ENCODE data around the gene NCLN.
A peak's percentile ranks its signal among the peaks of the same experiment; 100 is the strongest.
"Not testable (repeated sequence)": the region's sequence is repeated elsewhere in the genome, so short reads cannot be mapped to it uniquely, and the experiment has no call there.

NCLN gene

DNA sequence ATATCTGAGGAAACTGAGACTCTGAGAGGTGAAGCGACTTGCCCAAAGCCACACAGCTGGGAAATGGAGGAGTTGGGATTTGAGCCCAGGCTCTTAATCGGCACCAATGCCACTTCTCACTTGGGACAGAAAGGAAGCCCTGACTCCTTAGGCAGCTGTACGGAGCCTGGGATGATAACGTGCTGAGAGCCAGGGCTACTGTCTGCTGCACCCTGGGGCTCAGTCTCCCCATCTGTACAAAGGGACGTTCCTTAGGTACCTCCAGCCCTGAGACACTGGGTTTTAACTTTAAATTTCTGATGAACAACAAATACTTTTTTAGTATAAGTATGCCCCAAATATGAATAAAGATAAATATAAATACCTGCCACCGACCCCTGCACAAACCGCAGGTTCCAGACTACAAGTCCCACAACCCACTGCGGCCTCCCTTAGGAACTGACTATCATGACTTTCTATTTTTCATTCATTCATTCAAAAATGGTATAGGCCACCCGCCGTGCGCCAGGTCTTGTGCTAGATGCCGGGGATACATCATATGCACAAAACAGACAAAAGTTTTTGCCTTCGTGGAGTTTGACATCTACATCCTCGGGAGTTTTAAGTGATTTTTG is 776 bp upstream of the NCLN start:
- peak; percentile 68 for DNase-seq

DNA sequence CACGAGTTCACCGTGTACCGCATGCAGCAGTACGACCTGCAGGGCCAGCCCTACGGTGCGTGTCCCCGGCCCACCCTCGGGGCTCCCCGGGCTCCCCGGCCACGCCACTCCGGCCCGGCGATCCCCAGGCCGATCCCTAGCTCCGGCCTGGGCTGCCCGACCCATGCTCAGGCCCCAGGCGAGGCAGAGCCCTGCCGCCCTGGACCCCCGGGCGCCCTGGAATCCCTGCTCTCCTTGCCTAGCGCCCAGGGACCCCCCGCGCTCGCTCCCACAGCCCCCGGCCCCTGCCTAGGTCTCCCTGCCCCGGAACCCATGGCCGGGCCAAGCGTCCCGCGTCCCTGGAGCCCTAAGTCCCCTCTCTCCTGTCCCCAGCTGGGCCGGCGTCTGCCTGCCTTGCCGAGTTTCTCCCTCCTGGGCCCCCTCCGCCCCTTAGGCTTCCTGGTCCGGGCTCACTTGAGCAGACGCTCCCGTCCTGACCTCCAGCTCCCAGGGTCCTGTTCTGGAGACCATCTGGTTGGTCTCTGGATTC is 494 bp downstream of the NCLN start:
- DNase-seq: no peak

DNA sequence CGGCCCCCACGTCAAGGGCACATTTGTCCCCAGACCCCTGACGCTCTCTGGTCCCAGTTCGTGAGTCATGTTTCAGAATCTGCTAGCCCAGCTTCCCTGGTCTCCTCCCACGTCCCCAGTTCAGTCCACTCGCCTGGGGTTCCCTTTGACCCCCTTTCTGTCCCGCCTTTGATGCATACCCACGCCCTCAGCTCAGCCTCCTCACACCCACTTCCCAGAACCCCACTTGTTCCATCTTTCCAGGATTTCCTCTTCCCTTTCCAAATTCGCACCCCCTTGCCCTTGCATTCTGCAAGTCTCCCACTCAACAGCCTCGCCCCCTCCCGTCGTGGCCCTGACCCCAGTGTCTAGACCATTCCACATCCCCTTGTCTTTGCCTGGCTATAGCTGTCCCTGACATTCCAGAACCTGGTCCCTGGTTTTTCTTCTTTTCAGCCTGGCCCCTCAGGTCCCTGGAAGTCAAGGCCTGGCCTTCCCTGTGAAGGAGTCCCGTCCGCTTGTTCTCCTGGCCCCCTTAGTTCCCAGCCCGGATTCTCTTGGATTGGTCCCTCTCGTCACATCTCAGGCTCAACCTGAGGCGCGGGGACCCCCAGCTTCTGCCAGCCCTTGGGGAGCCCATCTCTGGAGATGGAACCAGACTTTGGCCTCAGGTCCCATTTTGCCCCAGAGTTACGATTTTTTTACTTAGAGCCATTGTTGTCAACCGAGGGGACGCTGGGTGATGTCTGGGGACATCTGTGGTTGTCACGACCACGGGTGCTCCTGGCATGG is 1.3 kb downstream of the NCLN start:
- no peak for DNase-seq

- DNase-seq: no peak
These were observed 2.2 kb downstream of the NCLN start for GRCh38 chr19:3187662-3188511.

GRCh38 chr19:3188627-3189596 is 3.2 kb downstream of the NCLN start:
- no peak for DNase-seq

DNA sequence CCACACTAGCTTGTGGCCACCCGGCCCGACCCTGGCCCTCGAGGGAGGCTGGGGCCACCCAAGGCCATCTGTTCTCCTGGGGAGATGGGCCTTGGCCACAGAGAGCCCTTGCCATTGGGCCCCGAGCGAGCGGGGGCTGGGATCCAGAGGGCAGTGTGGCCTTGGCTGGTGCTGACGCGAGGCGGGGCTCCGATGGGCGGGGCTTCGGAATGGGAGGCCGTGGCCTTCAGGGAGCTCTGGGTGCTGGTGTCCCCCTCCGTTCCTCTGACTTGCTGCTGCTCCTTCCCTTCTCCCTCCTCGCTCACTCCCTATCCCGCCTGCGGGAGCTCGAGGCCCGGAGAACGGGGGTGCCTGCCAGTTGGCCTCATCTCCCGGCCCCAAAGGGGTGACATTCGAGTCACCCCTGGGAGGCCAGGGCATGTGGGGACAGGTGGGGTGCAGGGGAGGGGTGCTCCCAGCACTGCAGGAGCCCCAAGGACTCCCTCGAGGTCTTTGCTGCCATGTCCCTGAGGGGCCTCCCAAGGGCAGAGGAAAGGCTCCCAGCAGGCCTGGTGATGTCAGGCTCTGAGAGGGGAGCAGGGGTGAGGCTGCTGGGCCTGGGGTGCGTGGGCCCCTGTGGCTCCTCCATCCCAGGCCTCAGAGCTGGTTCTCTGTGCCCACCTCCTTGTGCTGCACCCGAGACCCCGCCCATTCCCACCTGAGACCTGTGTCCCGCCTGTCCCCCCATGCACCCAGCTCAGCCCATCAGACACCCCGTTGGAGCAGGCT is 4.2 kb downstream of the NCLN start:
- DNase-seq: no peak

- DNase-seq: no peak
These were observed 4.7 kb downstream of the NCLN start for GRCh38 chr19:3190470-3190770.

DNA sequence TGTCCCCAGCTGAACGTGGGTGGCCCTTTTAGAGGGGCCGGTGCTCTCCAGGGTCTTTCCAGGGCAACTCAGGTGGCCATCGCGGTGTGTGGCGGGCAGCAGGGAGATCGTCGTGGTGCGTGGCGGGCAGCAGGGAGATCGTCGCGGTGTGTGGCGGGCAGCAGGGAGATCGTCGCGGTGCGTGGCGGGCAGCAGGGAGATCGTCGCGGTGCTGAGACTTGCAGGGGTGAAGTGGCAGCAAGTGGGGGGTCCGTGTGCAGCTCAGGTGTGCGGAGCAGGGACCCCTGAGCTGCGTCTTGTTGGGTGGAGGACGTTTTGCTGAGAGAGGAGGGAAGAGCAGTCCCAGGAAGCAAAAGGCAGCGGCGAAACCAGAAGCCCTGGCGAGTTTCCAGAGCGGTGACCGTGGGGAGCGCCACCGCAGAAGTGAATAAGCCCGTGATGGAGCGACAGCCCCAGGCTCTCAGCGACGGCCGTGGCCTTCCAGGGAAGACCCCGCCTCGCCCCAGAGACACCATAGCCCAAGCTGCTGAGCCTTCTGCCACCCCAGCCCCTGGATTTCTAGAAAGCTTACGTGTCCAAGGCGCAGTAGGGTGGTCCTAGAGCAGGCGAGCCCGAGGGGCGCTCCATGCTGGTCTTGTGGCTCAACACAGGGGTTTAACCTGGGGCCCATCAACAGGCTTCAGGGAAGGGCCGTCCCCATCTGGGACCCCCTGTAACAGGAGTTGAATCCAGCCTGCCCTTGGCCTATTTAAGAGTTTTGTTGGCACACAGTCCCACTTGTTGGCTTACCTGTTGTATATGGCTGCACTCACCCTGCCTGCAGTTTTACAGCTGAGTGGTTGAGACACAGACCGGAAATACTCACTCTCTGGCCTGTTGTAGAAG is 5.4 kb downstream of the NCLN start:
- DNase-seq: no peak

DNA sequence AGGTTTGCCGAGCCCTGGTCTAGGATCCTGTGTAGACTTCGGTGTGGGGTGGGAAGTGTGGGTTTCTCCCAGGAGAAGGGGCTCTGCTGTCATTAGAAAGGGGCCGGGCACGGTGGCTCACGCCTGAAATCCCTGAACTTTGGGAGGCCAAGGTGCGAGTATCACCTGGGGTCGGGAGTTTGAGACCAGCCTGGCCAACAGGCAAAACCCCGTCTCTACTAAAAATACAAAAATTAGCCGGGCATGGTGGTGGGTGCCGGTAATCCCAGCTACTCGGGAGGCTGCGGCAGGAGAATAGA is 6.0 kb downstream of the NCLN start:
- DNase-seq: not testable (repeated sequence)

DNA sequence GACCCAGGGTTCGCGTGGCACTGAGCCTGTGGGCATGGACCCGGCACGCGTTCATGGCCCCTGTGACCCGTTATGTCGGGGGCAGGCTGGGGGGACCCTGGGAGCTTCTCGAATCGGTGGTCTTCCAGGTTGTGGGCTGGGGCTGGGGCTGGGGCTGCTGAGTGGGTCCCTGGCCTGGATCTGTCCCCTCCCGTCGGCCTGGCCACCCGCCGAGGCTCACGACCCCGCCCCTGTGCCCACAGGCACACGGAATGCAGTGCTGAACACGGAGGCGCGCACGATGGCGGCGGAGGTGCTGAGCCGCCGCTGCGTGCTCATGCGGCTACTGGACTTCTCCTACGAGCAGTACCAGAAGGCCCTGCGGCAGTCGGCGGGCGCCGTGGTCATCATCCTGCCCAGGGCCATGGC is 6.5 kb downstream of the NCLN start:
- DNase-seq: no peak

DNA sequence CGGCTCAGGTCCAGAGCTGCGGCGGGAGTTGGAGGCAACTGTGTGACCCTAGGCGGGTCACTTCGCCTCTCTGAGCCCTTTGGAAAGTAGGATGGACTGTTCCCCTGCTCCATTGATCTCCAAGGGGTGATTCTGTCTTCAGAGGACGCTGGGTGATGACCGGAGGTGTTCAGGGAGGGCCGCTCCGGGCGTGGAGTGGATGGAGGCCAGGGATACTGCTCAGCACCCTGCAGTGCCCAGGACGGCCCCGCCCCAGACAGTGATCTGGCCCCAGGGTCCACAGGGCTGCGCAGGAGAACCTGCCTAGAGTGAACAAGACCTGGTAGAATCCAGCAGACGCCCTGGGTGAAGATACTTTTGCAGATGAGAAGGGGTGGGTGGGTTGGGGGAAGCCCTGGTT is 7.0 kb downstream of the NCLN start:
- DNase-seq: no peak

- no peak for DNase-seq
These were observed 7.8 kb downstream of the NCLN start for GRCh38 chr19:3193256-3194105.

DNA sequence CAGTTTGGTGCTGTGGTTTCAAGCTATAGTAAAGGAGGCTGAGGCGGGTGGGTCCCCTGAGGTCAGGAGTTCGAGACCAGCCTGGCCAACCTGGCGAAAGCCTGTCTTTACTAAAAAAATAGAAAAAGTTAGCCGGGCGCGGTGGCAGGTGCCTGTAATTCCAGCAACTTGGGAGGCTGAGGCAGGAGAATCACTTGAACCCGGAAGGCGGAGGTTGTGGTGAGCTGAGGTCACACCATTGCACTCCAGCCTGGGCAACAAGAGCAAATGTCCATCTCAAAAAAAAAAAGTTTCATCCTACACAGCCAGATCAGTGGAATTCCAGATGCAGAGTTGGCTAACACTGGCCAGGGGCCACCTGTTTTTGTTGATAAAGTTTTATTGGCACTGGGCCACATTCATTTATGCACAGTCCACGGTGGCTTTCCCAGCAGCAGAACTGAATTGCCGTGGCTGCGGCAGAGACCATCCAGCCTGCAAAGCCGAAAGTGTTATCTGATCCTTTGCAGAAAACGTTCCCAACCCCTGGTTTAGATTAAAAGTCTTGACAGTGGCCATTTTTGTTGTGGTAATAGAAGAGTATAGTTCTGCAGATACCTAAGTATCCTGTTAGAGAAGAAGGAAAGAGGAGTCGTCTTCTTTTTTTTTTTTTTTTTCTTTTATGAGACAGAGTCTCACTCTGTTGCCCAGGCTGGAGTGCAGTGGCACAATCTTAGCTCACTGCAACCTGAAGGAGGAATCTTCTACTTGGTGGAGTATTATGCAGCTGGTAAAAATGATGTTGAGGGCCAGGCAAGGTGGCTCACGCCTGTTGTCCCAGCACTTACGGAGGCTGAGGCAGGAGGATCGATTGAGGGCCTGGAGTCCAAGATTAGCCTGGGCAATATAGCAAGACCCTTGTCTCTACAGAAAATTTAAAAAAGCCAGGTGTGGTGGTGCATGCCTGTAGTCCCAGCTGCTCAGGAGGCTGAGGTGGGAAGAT is 8.7 kb downstream of the NCLN start:
- DNase-seq: no peak

DNA sequence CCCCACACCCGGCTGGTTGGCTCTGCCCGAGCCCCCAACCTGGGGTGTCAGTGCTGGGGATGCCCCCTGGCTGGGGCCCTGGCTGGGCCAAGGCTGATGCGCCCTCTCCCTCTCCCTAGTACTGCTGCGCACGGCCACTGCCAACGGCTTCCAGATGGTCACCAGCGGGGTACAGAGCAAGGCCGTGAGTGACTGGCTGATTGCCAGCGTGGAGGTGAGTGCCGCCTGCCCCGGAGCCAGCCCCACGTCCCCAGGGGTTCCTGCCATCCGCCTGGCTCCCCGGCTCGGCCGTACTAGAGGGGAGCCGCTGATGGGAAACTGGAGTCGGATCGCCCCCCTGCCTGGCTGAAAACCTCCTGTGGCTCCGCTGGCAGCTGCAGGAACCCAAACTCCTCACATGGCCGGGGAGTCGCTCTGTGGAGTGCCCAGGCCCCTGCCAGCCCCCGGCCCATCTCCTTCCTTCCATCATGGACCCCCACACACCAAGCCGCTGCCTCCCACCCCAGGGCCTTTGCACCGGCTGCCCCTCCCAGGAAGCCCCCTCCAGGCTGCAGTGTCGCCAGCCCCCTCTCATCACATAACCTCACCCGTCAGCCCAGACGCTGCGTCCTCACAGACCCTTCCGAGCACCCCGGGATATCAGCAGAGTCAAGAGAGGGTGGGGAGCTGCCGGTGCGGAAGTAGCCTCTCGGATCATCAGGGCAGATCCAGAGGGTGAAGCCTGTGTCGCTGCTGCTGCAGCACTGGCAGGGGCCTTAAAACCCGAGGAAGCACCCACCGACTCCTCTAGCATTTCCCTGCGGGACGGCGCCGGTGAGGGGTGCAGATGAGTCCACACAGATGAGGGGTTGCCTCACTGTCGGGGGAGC is 10.6 kb downstream of the NCLN start:
- no peak for DNase-seq

- DNase-seq: no peak
These were observed 11.1 kb downstream of the NCLN start for GRCh38 chr19:3196933-3197205.

GRCh38 chr19:3198901-3199700 is 13.4 kb downstream of the NCLN start:
- no peak for DNase-seq

All from activated CD4-positive, alpha-beta T cell treated with anti-CD3 and anti-CD28 coated beads, Interleukin-2, amount 50 U/mL, for 1 hour (primary cell).